Posterior vena cava (tissue), 2 donors: Measurements from ENCODE around the gene MACROD1. TPM values are rescaled to one million over a fixed set of nuclear protein-coding genes. Genes with fewer than 3 reads are reported as not detected.

ENCODE experiments used
- DNase-seq: peaks from one replicate; pipeline ENCODE4 v3.0.0-alpha.2; 2020; ENCODE audit warnings: low spot score
- intact Hi-C, 2 donors: fragments of 100-400 bp; cut with DNase I; formaldehyde crosslinking; loops; one replicate each; pipeline versions ENCODE4 v1.14.1 to v1.14.2; 2022 to 2023
- total RNA-seq, 2 donors: library from RNA; stranded (reverse); fragmentation: NEBNext Ultra II Directional; extraction: Animal tissue kit (Norgen Biotek cat#: 25700); gene quantifications; one replicate each; pipeline ENCODE4 v1.2.1, GENCODE V29; 2021
- donor health status: DM: yes; HTN: yes; CAD: no.
- donor health status: DM: yes; HTN: yes; CAD: no.

Gene MACROD1
- total RNA-seq, 2 donors from 2014 or later = 15.9 to 16.8 TPM

DNA sequence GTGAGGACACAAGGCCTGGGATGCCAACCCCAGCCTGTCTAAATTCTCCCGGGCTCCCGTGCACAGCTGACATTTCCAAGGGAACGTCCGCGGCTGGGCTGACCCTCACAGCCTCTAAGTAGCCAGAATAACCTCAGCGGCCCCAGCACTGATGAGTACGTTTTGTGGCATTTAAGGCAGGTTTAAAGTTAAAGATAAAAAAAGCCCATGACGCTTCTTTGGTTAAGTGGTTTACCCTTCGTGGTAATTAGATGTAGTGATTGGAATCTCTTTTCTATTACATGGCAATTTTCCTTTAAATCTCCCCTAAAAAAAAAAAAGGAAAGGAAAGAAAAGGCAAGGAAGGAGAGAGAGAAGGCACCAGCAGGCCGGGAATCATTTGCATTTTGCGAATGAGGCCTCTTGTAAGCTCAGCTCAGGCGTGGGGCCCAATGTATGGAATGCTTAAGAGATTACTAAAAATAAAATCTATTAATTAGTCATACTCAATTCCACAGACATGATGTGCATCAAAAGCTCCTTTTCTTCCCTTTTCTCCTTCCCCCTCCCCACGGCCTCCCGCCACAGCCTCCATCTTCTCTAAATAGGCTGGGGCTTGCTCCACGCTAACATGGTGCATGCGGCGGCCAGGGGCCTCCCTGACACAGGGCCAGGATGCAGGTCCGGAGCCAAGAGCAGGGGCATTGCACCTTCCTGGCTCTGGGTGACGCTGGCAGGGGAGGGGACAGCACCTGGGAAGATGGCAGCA lies 44.1 kb downstream of the MACROD1 start:
- intact Hi-C loops = no loop called here
- no peak for DNase-seq

DNA sequence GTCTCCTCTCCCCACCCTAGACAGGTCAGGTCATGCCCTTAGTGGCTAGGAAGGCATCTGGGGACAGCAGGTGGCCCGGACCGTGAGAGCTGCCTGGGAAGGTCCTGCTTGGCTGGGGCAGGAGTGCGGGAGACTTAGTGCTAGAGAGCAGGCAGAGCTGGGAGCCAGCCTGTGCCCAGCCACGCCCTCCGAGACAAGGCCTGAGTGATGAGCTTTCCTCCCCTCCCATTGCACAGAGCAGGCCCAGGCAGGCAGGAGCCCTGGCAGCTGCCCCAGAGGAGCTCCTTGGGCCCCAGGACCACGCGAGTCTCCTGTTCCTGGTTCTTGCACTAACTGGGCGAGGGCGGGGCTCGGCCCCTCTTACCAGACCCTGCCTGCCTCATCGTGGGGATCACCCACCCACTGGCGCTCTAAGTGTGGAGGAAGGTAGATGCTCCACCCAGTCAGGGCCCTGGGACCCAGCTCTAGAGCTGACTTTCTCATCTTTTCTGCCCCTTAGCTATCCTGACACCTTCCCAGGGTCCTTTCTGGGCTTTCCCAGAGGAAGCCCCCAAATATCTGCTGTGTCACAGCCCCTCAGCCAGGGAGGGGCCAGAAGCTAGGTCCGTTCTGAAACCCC lies 44.9 kb downstream of the MACROD1 start:
- no peak for DNase-seq
- intact Hi-C loops = no loop called here

- intact Hi-C loops = no loop called here
- no peak for DNase-seq
Measured at GRCh38 chr11:64119700-64120099, 46.2 kb downstream of the MACROD1 start.

GRCh38 chr11:64118876-64119665 lies 46.8 kb downstream of the MACROD1 start:
- DNase-seq = no peak
- intact Hi-C loops = no loop called here

DNA sequence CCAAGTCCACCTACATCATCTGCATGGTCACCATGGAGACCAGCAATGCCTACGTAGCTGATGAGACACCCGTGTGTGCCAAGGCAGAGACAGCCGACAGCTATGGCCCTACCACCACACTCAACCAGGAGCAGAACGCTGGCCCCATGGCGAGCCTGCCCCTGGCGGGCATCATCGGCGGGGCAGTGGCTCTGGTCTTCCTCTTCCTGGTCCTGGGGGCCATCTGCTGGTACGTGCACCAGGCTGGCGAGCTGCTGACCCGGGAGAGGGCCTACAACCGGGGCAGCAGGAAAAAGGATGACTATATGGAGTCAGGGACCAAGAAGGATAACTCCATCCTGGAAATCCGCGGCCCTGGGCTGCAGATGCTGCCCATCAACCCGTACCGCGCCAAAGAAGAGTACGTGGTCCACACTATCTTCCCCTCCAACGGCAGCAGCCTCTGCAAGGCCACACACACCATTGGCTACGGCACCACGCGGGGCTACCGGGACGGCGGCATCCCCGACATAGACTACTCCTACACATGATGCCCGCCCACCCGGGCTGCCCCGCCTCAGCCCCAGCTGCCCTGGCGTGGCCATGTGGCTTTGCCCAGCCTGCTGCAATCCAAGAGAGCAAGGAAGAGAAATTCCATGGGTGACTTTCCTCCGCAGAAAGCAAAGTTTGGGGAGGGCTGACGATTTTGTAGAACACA lies 48.0 kb downstream of the MACROD1 start:
- intact Hi-C loops = no loop called here
- DNase-seq = no peak

DNA sequence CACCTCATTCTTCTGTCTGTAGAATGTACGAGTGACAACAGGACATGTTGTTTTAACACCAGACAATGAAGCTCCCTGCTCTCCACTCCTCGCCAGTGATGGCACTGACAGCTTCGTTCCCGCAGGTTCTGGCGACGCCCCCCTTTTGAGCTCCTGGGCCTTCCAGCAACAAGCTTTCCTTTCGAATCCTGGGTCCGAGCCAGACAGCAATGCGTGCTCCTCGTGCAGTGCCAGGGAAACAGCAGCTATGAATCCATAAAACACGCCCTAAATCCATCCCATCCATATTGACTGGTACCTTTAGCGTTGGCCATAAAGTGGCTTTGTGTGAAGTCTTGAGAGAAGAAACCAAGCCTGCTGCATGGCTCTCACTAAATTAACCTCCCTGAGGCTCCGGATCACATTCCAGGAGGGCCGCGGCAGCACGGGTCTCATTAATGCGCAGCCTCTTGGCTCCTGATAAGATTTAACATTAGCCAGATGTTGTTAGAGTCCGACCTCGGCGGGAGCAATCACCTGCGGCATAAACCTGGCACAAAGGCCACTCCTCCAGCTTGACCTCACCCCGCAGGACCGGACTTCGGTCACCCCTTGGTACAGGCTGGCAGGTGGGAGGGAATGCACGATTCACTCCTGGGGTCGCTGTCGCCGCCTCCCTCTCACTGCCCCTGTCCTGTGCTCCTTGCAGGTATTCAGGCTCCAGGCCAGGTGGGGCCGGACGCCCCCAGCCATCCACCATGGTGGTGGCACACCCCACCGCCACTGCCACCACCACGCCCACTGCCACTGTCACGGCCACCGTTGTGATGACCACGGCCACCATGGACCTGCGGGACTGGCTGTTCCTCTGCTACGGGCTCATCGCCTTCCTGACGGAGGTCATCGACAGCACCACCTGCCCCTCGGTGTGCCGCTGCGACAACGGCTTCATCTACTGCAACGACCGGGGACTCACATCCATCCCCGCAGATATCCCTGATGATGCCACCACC lies 50.1 kb downstream of the MACROD1 start:
- intact Hi-C loops = no loop called here
- no peak for DNase-seq

GRCh38 chr11:64114231-64114630 lies 51.7 kb downstream of the MACROD1 start:
- intact Hi-C loops = no loop called here
- DNase-seq = no peak

GRCh38 chr11:64113462-64113780 lies 52.5 kb downstream of the MACROD1 start:
- DNase-seq = no peak

DNA sequence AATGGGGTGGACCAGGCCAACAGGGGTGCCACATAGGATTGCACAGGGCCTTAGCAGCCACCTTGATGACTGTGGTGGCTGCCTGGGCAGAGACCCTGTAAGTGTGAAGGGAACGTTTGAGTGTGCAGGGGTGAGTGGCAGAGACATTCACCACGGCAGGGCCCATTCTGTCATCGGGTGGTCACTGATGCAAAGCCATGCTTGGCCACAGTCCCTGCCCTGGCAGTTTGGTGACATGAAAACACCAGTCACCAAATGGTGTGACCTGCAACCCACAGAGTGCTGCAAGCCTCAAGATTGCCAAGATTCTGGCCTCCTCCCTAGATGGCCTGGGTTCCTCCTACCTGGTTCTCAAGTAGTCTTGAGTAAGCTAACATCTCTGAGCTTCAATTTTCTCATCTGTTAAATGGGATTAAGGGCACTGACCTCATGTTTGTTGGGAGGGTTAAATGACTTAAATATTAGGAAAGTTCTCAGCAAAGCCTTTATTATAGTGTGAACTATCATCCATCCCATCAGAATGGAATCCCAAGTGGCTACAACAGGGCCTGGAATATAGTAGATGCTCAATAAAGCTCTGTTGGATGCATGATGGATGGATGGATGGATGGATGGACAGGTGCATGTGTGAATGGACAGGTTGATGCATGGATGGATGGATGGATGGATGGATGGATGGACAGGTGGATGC lies 53.0 kb downstream of the MACROD1 start:
- DNase-seq = no peak
- intact Hi-C loops = no loop called here

More at GRCh38 chr11:64113462-64113780, 52.5 kb downstream of the MACROD1 start:
- intact Hi-C loops = no loop called here

DNA sequence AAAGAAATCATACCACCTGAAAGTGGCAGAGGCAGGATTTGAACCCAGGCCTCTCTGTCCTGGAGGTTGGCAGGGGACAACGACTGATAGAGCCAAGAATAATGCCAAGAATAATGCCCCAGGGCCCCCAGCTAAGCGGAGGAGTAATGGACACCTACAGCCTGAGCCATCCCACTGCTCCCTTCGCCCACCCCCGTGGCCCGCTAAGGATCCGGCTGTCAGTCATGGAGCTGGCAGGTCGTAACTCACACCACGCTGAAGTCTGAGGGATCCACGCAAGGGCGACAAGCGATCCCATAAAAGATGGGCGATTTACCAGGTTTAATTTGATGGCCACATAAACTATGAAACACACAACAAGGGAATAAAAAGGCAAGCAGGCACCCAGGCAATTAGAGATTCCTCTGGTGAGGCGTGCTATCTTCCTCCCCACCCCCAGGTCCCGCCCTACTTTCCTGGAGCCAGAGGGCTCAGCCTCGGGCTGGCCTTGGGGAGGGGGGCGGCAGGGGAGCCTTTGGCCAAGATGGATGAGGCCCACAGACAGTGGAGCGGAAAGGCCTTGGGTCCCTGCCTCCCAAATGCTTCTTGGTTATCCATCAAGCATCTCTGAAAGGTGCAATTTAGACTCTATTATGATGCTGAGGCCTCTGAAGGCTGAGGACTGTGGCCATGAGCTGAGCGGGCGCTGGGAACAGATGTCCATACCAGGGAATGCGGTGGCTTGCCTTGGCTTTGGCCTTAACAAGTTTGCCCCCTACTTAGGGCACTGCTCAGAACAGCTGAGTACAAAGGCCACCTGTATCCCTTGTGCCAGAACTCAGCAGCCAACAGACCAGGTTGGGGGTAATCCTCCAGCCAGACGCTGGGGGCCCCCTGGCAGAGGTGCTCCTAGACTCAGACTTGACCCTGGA lies 55.2 kb downstream of the MACROD1 start:
- intact Hi-C loops = no loop called here

GRCh38 chr11:64109332-64109731 lies 56.6 kb downstream of the MACROD1 start:
- intact Hi-C loops = no loop called here
- no peak for DNase-seq

More for the DNA sequence above, 55.2 kb downstream of the MACROD1 start:
- no peak for DNase-seq

DNA sequence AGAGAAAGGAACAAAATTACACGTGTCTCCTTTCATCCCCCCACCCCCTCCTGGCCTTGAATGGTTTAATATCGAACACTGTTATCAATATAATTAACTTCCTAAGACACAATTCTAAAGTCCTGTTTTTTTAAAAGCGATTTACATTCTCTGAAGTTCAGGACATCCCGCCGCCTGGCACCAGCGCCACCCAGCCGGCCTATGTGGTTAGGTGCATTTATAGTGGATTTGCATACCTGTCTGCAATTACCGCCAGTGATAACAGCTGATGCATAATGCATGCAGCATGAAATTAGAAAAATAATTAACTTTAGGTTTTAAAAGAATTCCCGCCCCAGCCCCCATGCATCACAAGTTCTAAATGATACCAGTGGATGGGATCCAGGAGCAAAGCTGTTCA lies 58.6 kb downstream of the MACROD1 start:
- intact Hi-C loops = no loop called here
- DNase-seq = no peak

DNA sequence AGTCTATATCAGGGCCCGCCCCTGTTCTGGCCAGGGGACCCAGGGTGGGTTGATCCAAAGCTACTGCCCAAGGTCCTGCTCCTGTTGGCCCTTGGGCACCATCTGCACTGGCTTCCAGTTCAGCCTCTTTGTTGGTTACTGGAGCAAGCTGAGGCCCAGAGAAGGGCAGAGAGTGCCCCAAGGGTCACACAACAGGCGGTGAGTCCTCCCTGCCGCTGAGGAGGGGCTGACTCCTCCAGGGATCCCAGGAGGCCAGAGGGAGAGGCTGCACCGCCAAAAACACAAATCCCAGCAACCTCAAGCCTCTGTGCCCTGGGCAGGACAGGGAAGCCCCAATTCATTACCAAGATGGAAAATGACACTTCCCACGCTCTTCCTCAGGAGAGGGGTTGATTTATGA lies 61.3 kb downstream of the MACROD1 start:
- intact Hi-C loops = no loop called here
- no peak for DNase-seq

DNA sequence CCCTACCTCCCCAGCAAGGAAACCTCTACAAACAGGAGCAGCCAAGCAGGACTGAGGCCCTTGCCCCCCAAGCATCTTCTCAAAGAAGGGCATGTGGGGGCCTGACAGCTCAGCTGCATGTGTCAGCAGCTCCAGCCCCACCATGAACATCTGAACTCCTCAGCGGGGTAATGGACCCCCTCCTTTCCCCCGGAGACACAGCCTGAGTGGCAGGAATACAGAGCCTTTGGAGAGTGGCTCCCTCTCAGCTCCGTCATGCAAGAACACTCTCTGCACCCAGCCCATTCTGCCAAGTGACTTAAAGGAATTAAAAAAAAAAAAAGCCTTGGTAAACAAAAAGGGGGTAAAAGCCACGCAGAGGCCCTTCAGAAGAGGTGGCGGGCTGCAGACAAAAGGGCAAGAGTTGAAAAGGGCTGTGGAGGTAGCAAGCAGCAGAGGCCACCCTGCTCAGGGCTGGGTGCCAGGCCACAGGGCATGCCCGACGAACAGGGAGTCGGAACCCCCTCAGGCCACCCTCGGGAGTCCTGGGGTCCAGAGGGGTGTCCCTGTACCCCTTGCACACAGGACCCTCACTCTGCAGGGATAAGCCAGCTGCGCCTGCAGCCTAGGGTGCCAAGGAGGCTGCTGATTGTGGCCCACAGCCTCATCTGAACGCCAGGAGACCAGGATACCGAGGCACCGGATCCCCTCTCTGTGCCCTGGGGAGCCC lies 62.5 kb downstream of the MACROD1 start:
- no peak for DNase-seq
- intact Hi-C loops = no loop called here

DNA sequence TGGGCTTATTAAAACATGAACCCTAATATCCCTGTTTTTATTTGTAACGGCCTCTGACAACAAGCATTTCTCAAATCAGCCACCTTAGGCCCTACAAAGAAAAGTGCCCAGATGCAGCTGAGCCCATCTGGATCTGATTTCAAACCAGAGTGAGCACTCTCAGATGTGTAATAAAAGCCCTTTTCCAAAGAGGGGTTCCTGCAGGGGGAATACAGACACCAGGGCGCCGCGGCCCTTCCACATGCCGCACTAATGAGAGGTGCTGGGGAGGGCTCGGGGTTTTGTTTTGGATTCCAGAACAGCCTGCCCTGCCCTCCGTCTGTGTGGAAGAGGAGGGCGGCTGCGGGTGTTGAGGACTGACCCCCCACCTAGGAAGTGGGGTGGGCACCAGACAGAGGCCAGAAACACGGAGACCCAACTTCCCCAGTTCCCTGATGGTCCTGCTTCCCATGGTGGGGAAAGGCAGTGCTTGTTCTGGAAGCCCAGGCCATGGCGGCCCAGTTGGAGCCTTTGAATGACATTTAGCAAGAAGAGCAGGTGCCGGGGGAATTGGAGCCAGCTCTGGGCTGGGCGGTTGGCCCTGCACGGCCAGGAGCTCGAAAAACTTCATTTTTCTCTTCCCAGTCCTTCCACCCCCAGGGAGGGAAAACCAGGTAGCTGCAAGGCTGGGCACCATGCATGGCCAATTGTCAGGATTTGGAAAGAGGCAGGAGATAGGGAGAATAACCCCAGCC lies 63.7 kb downstream of the MACROD1 start:
- intact Hi-C loops = no loop called here

DNA sequence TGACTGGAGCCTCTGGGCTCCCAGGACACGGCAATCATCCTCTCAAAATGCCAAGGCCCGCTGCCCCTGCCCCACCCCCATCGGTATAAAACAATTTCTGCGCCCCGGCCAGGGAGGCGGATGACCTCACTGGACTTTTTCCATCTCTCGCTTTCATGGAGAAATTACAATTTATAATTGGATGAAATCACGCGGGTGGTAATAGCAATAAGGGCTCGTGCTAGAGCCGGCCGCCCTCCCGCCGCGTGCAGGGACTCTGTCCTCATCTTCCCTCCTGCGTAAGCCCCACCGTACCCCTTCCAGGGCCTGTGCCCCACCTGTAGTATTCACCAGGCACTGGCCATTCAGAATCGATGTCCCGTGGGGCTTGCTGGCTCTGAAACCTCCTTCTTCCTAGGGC lies 64.5 kb downstream of the MACROD1 start:
- intact Hi-C loops = no loop called here

More for the DNA sequence above, 63.7 kb downstream of the MACROD1 start:
- no peak for DNase-seq

More for the DNA sequence above, 64.5 kb downstream of the MACROD1 start:
- no peak for DNase-seq
